Measurements from ENCODE around the gene HOXB4.

GRCh38 chr17:48616717-48617470, 38.7 kb upstream of the HOXB4 start:
- TF ChIP-seq CTCF (IDR thresholded peaks at IDR 0.05) (no peak), POLR2A (IDR thresholded peaks at IDR 0.05) (no peak)

Data from Peyer's patch (tissue), 4 donors.